ENCODE results near the gene SPHK1.

SPHK1 gene

GRCh38 chr17:76388966-76389888 is 4.8 kb downstream of the SPHK1 start:
- no peaks in the 10 kb centered on the region for H3K79me2 ChIP-seq (ENCODE audit: low read length)
- no peak overlapping the region for H2AFZ ChIP-seq (ENCODE audit: low read depth, low read length)
- no peaks in the 10 kb centered on the region for H3K27me3 ChIP-seq (ENCODE audit: low read depth, low read length)
- no peaks in the 10 kb centered on the region for H3K9me3 ChIP-seq (ENCODE audit: insufficient read depth, low read length)
- TF ChIP-seq EZH2phosphoT487 (IDR thresholded peaks at IDR 0.05; ENCODE audit: low read depth) (no peak), CTCF (IDR thresholded peaks at IDR 0.05; ENCODE audit: low read depth, low read length) (no peak)
- no peaks in the 10 kb centered on the region for H4K20me1 ChIP-seq (ENCODE audit: insufficient read depth, low read length)
- peaks cover 15% of the 10 kb centered on the region for H3K36me3 ChIP-seq (replicated peaks; ENCODE audit: low read depth, low read length)
- no peak overlapping the region for H3K9ac ChIP-seq (ENCODE audit: low read length)
- H3K4me2 ChIP-seq (ENCODE audit: low read length) = no peak overlapping the region
- no peaks in the 10 kb centered on the region for H3K4me1 ChIP-seq (ENCODE audit: low read length)
- no peak overlapping the region for H3K27ac ChIP-seq (ENCODE audit: low read length)
- no peak overlapping the region for H3K4me3 ChIP-seq (ENCODE audit: low read length)

- no peaks in the 10 kb centered on the region for H3K4me1 ChIP-seq (ENCODE audit: low read length)
- H3K36me3 ChIP-seq (replicated peaks; ENCODE audit: low read depth, low read length) = peaks cover 16% of the 10 kb centered on the region
Measured at GRCh38 chr17:76390003-76390421, 5.6 kb downstream of the SPHK1 start.

GRCh38 chr17:76391200-76391715 is 6.8 kb downstream of the SPHK1 start:
- no peaks in the 10 kb centered on the region for H3K27me3 ChIP-seq (ENCODE audit: low read depth, low read length)
- peaks cover 24% of the 10 kb centered on the region for H3K36me3 ChIP-seq (replicated peaks; ENCODE audit: low read depth, low read length)
- TF ChIP-seq EZH2phosphoT487 (IDR thresholded peaks at IDR 0.05; ENCODE audit: low read depth) (no peak), CTCF (IDR thresholded peaks at IDR 0.05; ENCODE audit: low read depth, low read length) (no peak)
- no peak overlapping the region for H3K27ac ChIP-seq (ENCODE audit: low read length)
- no peaks in the 10 kb centered on the region for H4K20me1 ChIP-seq (ENCODE audit: insufficient read depth, low read length)
- H3K4me2 ChIP-seq (ENCODE audit: low read length) = no peak overlapping the region
- H3K79me2 ChIP-seq (ENCODE audit: low read length) = no peaks in the 10 kb centered on the region
- no peak overlapping the region for H3K4me3 ChIP-seq (ENCODE audit: low read length)
- H3K9ac ChIP-seq (ENCODE audit: low read length) = no peak overlapping the region
- H3K4me1 ChIP-seq (ENCODE audit: low read length) = no peaks in the 10 kb centered on the region
- H2AFZ ChIP-seq (ENCODE audit: low read depth, low read length) = no peak overlapping the region
- H3K9me3 ChIP-seq (ENCODE audit: insufficient read depth, low read length) = no peaks in the 10 kb centered on the region

More at GRCh38 chr17:76390003-76390421, 5.6 kb downstream of the SPHK1 start:
- H2AFZ ChIP-seq (ENCODE audit: low read depth, low read length) = no peak overlapping the region
- H4K20me1 ChIP-seq (ENCODE audit: insufficient read depth, low read length) = no peaks in the 10 kb centered on the region
- H3K4me2 ChIP-seq (ENCODE audit: low read length) = no peak overlapping the region
- no peak for TF ChIP-seq CTCF (IDR thresholded peaks at IDR 0.05; ENCODE audit: low read depth, low read length)
- TF ChIP-seq EZH2phosphoT487 (IDR thresholded peaks at IDR 0.05; ENCODE audit: low read depth) = no peak
- no peaks in the 10 kb centered on the region for H3K9me3 ChIP-seq (ENCODE audit: insufficient read depth, low read length)
- no peaks in the 10 kb centered on the region for H3K79me2 ChIP-seq (ENCODE audit: low read length)
- no peak overlapping the region for H3K27ac ChIP-seq (ENCODE audit: low read length)
- no peak overlapping the region for H3K9ac ChIP-seq (ENCODE audit: low read length)
- no peaks in the 10 kb centered on the region for H3K27me3 ChIP-seq (ENCODE audit: low read depth, low read length)
- H3K4me3 ChIP-seq (ENCODE audit: low read length) = no peak overlapping the region

GRCh38 chr17:76394166-76394565 is 9.8 kb downstream of the SPHK1 start:
- H3K4me3 ChIP-seq (ENCODE audit: low read length) = no peak overlapping the region
- H3K9me3 ChIP-seq (ENCODE audit: insufficient read depth, low read length) = no peaks in the 10 kb centered on the region
- no peaks in the 10 kb centered on the region for H3K4me1 ChIP-seq (ENCODE audit: low read length)
- no peak overlapping the region for H3K4me2 ChIP-seq (ENCODE audit: low read length)
- no peaks in the 10 kb centered on the region for H3K27me3 ChIP-seq (ENCODE audit: low read depth, low read length)
- TF ChIP-seq EZH2phosphoT487 (IDR thresholded peaks at IDR 0.05; ENCODE audit: low read depth) = no peak
- TF ChIP-seq CTCF (IDR thresholded peaks at IDR 0.05; ENCODE audit: low read depth, low read length) = no peak
- H4K20me1 ChIP-seq (ENCODE audit: insufficient read depth, low read length) = no peaks in the 10 kb centered on the region
- H3K36me3 ChIP-seq (replicated peaks; ENCODE audit: low read depth, low read length) = peaks cover 36% of the 10 kb centered on the region
- H3K9ac ChIP-seq (ENCODE audit: low read length) = no peak overlapping the region
- H3K27ac ChIP-seq (ENCODE audit: low read length) = no peak overlapping the region
- no peaks in the 10 kb centered on the region for H3K79me2 ChIP-seq (ENCODE audit: low read length)
- H2AFZ ChIP-seq (ENCODE audit: low read depth, low read length) = no peak overlapping the region

All from OCI-LY3 (cell line).